Central memory CD4-positive, alpha-beta T cell (primary cell): ENCODE measurements around the gene LRIG1.

Experiments
- DNase-seq: peaks from one replicate; pipeline ENCODE4 v3.0.0; 2022
- total RNA-seq, 3 experiments: gene quantifications; one replicate each; lab custom pipeline; 2026; lab: John Stamatoyannopoulos, UW

The LRIG1 gene
- total RNA-seq: 177 to 441 (median 223) reads per million in 3 experiments

- peak; percentile 96 for DNase-seq
These were observed at the start of gene LRIG1 for GRCh38 chr3:66500576-66501482. Gene LRIG1, minus strand, starts transcription at chr3:66501022. Its CDS starts 615 bp downstream, at chr3:66500407.

GRCh38 chr3:66544619-66545429, 44.0 kb upstream of the LRIG1 start:
- no peak for DNase-seq

- no peak for DNase-seq
These were observed 41.3 kb upstream of the LRIG1 start for GRCh38 chr3:66542153-66542552.

- DNase-seq: no peak
These were observed 38.7 kb upstream of the LRIG1 start for GRCh38 chr3:66539466-66539989.

- DNase-seq: no peak
These were observed 37.6 kb upstream of the LRIG1 start for GRCh38 chr3:66538390-66538789.

GRCh38 chr3:66537735-66538134, 36.9 kb upstream of the LRIG1 start:
- no peak for DNase-seq

- no peak for DNase-seq
These were observed 36.0 kb upstream of the LRIG1 start for GRCh38 chr3:66536791-66537190.

GRCh38 chr3:66534304-66534845, 33.6 kb upstream of the LRIG1 start:
- no peak for DNase-seq

- DNase-seq: no peak
These were observed 31.8 kb upstream of the LRIG1 start for GRCh38 chr3:66532613-66533012.

- no peak for DNase-seq
These were observed 31.4 kb upstream of the LRIG1 start for GRCh38 chr3:66532160-66532587.

- DNase-seq: no peak
These were observed 30.4 kb upstream of the LRIG1 start for GRCh38 chr3:66531256-66531655.

- DNase-seq: no peak
These were observed 26.4 kb upstream of the LRIG1 start for GRCh38 chr3:66527246-66527645.

GRCh38 chr3:66525771-66526170, 24.9 kb upstream of the LRIG1 start:
- DNase-seq: no peak

GRCh38 chr3:66520724-66521123, 19.9 kb upstream of the LRIG1 start:
- no peak for DNase-seq

- DNase-seq: no peak
These were observed 17.8 kb upstream of the LRIG1 start for GRCh38 chr3:66518644-66519043.

GRCh38 chr3:66518126-66518525, 17.3 kb upstream of the LRIG1 start:
- DNase-seq: no peak

GRCh38 chr3:66517241-66517640, 16.4 kb upstream of the LRIG1 start:
- DNase-seq: no peak

- no peak for DNase-seq
These were observed 7.6 kb upstream of the LRIG1 start for GRCh38 chr3:66508461-66508860.

- no peak for DNase-seq
These were observed 6.8 kb upstream of the LRIG1 start for GRCh38 chr3:66507423-66508260.

- no peak for DNase-seq
These were observed 5.3 kb upstream of the LRIG1 start for GRCh38 chr3:66506154-66506553.

GRCh38 chr3:66504850-66505641, 4.2 kb upstream of the LRIG1 start:
- DNase-seq: no peak
